NCI-H1105 (cell line): ENCODE measurements around the gene SGTA.
"Not testable (repeated sequence)": the region's sequence is repeated elsewhere in the genome, so short reads cannot be mapped to it uniquely, and the experiment has no call there.

Experiments
- DNase-seq: peaks from one replicate; lab custom pipeline; 2025; lab: John Stamatoyannopoulos, UW

Gene SGTA

GRCh38 chr19:2726904-2727639 lies 56.0 kb downstream of the SGTA start:
- no peak for DNase-seq

GRCh38 chr19:2726160-2726855 lies 56.8 kb downstream of the SGTA start:
- DNase-seq: no peak

- DNase-seq: no peak
Measured at GRCh38 chr19:2724148-2724557, 58.9 kb downstream of the SGTA start.

GRCh38 chr19:2723747-2724146 lies 59.3 kb downstream of the SGTA start:
- DNase-seq: no peak

GRCh38 chr19:2723345-2723715 lies 59.7 kb downstream of the SGTA start:
- no peak for DNase-seq

- no peak for DNase-seq
Measured at GRCh38 chr19:2722541-2723344, 60.3 kb downstream of the SGTA start.

GRCh38 chr19:2721570-2722540 lies 61.2 kb downstream of the SGTA start:
- DNase-seq: no peak

- no peak for DNase-seq
Measured at GRCh38 chr19:2720777-2721569, 62.1 kb downstream of the SGTA start, which contains the start of gene DIRAS1. TSS of gene DIRAS1 (minus strand) at chr19:2721372. CDS start at chr19:2717806, 3,566 bp downstream.

GRCh38 chr19:2719920-2720776 lies 62.9 kb downstream of the SGTA start:
- DNase-seq: no peak

- no peak for DNase-seq
Measured at GRCh38 chr19:2719232-2719735, 63.8 kb downstream of the SGTA start.

- DNase-seq: no peak
Measured at GRCh38 chr19:2717638-2718541, 65.2 kb downstream of the SGTA start.

GRCh38 chr19:2716722-2717637 lies 66.1 kb downstream of the SGTA start:
- DNase-seq: no peak

- DNase-seq: no peak
Measured at GRCh38 chr19:2716275-2716650, 66.8 kb downstream of the SGTA start.

- DNase-seq: no peak
Measured at GRCh38 chr19:2715470-2716274, 67.4 kb downstream of the SGTA start.

- DNase-seq: no peak
Measured at GRCh38 chr19:2714531-2715269, 68.4 kb downstream of the SGTA start.

- DNase-seq: not testable (repeated sequence)
Measured at GRCh38 chr19:2714102-2714501, 69.0 kb downstream of the SGTA start.
